DND-41 (cell line): Measurements from ENCODE around the gene OBSL1.

Experiments
- ATAC-seq: fragments of 200-7000 bp; cut with Tn5 transposase; 3 replicates; pipeline ENCODE4 v1.9.1; 2021; ENCODE audit warnings: low read depth; ENCODE audit not compliant: insufficient read depth
- DNase-seq: peaks from one replicate; pipeline ENCODE4 v3.0.0-alpha.2; 2020
- H2AFZ ChIP-seq: 2 replicates; pipeline ENCODE4 v1.6.0; 2012; ENCODE audit warnings: low read depth, low read length
- H3K27ac ChIP-seq: 2 replicates; pipeline ENCODE4 v1.5.1; 2012; ENCODE audit warnings: low read length, inconsistent platforms
- H3K27me3 ChIP-seq: fragments of 200-600 bp; sonication (generic); 2 replicates; pipeline ENCODE4 v1.6.0; 2012; ENCODE audit warnings: low read length, mild to moderate bottlenecking, inconsistent platforms; ENCODE audit not compliant: insufficient read depth, poor library complexity
- H3K36me3 ChIP-seq: 2 replicates; pipeline ENCODE4 v1.5.1; 2012; ENCODE audit warnings: low read length, inconsistent platforms; ENCODE audit not compliant: insufficient read depth
- H3K4me1 ChIP-seq: 2 replicates; pipeline ENCODE4 v1.5.1; 2012; ENCODE audit warnings: mild to moderate bottlenecking, low read length; ENCODE audit not compliant: insufficient read depth
- H3K4me2 ChIP-seq: 2 replicates; pipeline ENCODE4 v1.6.0; 2012; ENCODE audit warnings: mild to moderate bottlenecking, moderate library complexity, low read length, inconsistent platforms; ENCODE audit not compliant: insufficient read depth
- H3K4me3 ChIP-seq, 2 experiments: fragments of 200-600 bp in 1 of 2; shearing (Covaris generic) in 1 of 2; 2 replicates each; pipeline ENCODE4 v1.5.1; 2012 to 2016; ENCODE audit warnings: inconsistent platforms in 2 of 2, low read length in 2 of 2, mild to moderate bottlenecking in 2 of 2, low read depth in 1 of 2, moderate library complexity in 1 of 2
- H3K79me2 ChIP-seq: 2 replicates; pipeline ENCODE4 v1.6.0; 2012; ENCODE audit warnings: low read length, inconsistent platforms; ENCODE audit not compliant: insufficient read depth
- H3K9ac ChIP-seq: 2 replicates; pipeline ENCODE4 v1.6.0; 2012; ENCODE audit warnings: low read depth, mild to moderate bottlenecking, inconsistent platforms, low read length, moderate library complexity
- H3K9me3 ChIP-seq: 2 replicates; pipeline ENCODE4 v1.5.1; 2012; ENCODE audit warnings: low read length, moderate library complexity, mild to moderate bottlenecking, inconsistent platforms; ENCODE audit not compliant: insufficient read depth, severe bottlenecking
- H4K20me1 ChIP-seq: 2 replicates; pipeline ENCODE4 v1.6.0; 2012; ENCODE audit warnings: low read length; ENCODE audit not compliant: insufficient read depth
- CTCF ChIP-seq: IDR thresholded peaks from 2 replicates; pipeline ENCODE4 v1.5.1; 2012; ENCODE audit warnings: borderline replicate concordance, low read length, moderate library complexity, mild to moderate bottlenecking; ENCODE audit not compliant: poor library complexity, severe bottlenecking; ENCODE audit errors: extremely low read depth
- EZH2 ChIP-seq: IDR thresholded peaks from 3 replicates; pipeline ENCODE4 v1.6.1; 2012; ENCODE audit warnings: borderline replicate concordance, low read depth, mild to moderate bottlenecking, moderate library complexity, low read length, inconsistent platforms; ENCODE audit not compliant: severe bottlenecking

OBSL1 gene

GRCh38 chr2:219525533-219526232 lies 45.7 kb downstream of the OBSL1 start:
- H3K79me2 ChIP-seq: no peaks in the 10 kb centered on the region
- TF ChIP-seq CTCF (no peak), EZH2 (no peak)
- no peaks in the 10 kb centered on the region for H3K9me3 ChIP-seq
- H4K20me1 ChIP-seq: peaks cover 13% of the 10 kb centered on the region
- H3K27me3 ChIP-seq: peaks cover 51% of the 10 kb centered on the region
- H3K4me3 ChIP-seq: no peak overlapping the region
- H3K4me1 ChIP-seq: peaks cover 8% of the 10 kb centered on the region
- no peak overlapping the region for H3K4me2 ChIP-seq
- no peaks in the 10 kb centered on the region for H3K36me3 ChIP-seq
- no peak overlapping the region for H2AFZ ChIP-seq
- ATAC-seq (no peak), DNase-seq (no peak)
- H3K27ac ChIP-seq: no peak overlapping the region
- H3K9ac ChIP-seq: no peak overlapping the region

GRCh38 chr2:219524817-219525216 lies 46.5 kb downstream of the OBSL1 start:
- Histone ChIP-seq H3K27ac (no peak overlapping the region), H3K9ac (no peak overlapping the region), H3K4me3 (no peak overlapping the region), H3K9me3 (no peaks in the 10 kb centered on the region), H2AFZ (no peak overlapping the region), H3K4me1 (peaks cover 8% of the 10 kb centered on the region), H3K36me3 (no peaks in the 10 kb centered on the region), H4K20me1 (peaks cover 9% of the 10 kb centered on the region), H3K79me2 (no peaks in the 10 kb centered on the region), H3K4me2 (no peak overlapping the region), H3K27me3 (peaks cover 48% of the 10 kb centered on the region)
- TF ChIP-seq CTCF: no peak
- ATAC-seq (no peak), DNase-seq (no peak)

- DNase-seq (no peak), ATAC-seq (no peak)
- Histone ChIP-seq H3K79me2 (no peaks in the 10 kb centered on the region), H3K27me3 (peaks cover 44% of the 10 kb centered on the region), H3K9me3 (no peaks in the 10 kb centered on the region), H3K9ac (no peak overlapping the region), H3K4me2 (no peak overlapping the region), H3K4me3 (no peak overlapping the region), H2AFZ (no peak overlapping the region), H3K27ac (no peak overlapping the region), H4K20me1 (peaks cover 9% of the 10 kb centered on the region), H3K36me3 (no peaks in the 10 kb centered on the region), H3K4me1 (peaks cover 8% of the 10 kb centered on the region)
- peak; percentile 34 for TF ChIP-seq CTCF
- no peak for TF ChIP-seq EZH2
Observed at GRCh38 chr2:219523031-219523671, 48.2 kb downstream of the OBSL1 start.
